Prostate gland (tissue), 1 donor: ENCODE measurements around the gene VPS13C.

Experiments used
- POLR2A ChIP-seq: fragments of 450-650 bp; IDR thresholded peaks from one replicate; pipeline ENCODE4 v1.6.1; 2016; ENCODE audit warnings: antibody characterized with exemption, mild to moderate bottlenecking
- POLR2AphosphoS5 ChIP-seq: sonication (generic); formaldehyde crosslinking; IDR thresholded peaks from one replicate; pipeline ENCODE4 v1.6.1; 2017; ENCODE audit warnings: antibody characterized with exemption

GRCh38 chr15:61835029-61835428 lies 225.2 kb downstream of the VPS13C start:
- TF ChIP-seq POLR2A: no peak
- TF ChIP-seq POLR2AphosphoS5: no peak
